ENCODE results near the gene ZNF219.

The ZNF219 gene

DNA sequence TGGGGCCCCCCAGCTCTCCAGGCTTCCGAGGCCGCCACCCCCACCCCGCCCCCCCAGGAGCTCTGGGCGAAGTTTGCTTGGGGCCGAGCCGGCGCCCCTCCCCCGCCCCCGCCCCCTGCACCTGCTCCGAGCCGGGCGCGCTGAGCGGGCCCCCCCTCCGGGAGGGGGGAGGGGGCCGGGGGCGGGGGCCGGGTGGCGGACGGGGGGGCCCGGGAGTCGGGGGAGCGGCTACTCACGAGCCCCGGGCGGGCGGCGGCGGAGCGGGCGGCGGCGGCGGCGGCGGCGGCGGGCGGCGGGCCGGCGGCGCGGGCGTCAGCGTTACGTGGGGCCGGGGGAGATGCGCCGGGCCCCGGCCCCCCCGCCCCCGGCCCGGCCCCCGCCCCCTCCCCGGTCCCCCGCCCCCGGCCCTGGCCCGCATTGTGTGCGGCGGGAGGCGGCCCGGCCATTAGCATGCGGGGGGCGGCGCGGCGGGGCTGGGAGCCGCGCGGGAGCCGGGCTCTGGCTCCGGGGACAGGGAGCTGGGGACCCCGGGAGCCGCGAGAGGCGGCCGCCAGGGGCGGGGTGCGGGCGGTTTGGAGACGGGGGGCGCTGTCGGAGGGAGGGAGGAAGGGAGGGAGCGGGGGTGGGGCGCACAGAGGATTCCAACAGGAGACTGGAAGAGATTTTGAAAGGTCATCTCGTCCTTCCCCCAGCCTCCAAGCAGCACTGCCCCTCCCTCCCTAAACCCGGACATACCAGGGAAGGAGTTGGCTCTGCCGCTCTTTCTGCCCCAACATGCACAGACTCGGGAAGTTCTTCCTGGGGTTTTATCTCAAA lies at the start of gene ZNF219:
TSS of gene ZNF219 (minus strand) at position 580 of the 816 bp plus-strand sequence. CDS start 5,064 bp downstream, outside the sequence.
- DNase-seq (ENCODE audit: low read depth, low spot score): peak; percentile 30
- in situ Hi-C loops (cut with HindIII; ENCODE audit: low sequenced_read_pairs): no loop called here
- peak within 1 kb of the TSS; percentile 58 for H3K4me3 ChIP-seq (ENCODE audit: low read depth, low read length)
- TF ChIP-seq, protein P1, sequence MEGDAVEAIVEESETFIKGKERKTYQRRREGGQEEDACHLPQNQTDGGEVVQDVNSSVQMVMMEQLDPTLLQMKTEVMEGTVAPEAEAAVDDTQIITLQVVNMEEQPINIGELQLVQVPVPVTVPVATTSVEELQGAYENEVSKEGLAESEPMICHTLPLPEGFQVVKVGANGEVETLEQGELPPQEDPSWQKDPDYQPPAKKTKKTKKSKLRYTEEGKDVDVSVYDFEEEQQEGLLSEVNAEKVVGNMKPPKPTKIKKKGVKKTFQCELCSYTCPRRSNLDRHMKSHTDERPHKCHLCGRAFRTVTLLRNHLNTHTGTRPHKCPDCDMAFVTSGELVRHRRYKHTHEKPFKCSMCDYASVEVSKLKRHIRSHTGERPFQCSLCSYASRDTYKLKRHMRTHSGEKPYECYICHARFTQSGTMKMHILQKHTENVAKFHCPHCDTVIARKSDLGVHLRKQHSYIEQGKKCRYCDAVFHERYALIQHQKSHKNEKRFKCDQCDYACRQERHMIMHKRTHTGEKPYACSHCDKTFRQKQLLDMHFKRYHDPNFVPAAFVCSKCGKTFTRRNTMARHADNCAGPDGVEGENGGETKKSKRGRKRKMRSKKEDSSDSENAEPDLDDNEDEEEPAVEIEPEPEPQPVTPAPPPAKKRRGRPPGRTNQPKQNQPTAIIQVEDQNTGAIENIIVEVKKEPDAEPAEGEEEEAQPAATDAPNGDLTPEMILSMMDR (IDR thresholded peaks at IDR 0.05; ENCODE audit: low read depth, low read length): no peak

DNA sequence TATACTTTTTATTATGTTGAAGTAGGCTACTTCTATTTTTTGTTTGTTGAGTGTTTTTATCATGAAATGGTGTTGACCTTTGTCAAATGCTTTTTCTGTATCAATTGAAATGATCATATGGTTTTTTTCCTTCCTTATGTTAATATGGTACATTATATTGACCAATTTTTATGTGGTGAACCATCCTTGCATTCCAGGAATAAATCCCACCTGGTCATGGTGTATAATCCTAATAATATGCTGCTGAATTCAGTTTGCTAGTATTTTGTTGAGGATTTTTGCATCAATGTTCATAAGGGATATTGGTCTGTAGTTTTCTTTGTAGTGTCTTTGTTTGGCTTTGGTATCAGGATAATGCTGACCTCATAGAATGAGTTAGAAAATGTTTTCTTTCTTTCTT lies 47.0 kb upstream of the ZNF219 start:
- in situ Hi-C loops (cut with HindIII; ENCODE audit: low sequenced_read_pairs): no loop called here
- no peak for DNase-seq (ENCODE audit: low read depth, low spot score)
- TF ChIP-seq, protein P1 (IDR thresholded peaks at IDR 0.05; ENCODE audit: low read depth, low read length): no peak
- no peak overlapping the region for H3K4me3 ChIP-seq (ENCODE audit: low read depth, low read length)

DNA sequence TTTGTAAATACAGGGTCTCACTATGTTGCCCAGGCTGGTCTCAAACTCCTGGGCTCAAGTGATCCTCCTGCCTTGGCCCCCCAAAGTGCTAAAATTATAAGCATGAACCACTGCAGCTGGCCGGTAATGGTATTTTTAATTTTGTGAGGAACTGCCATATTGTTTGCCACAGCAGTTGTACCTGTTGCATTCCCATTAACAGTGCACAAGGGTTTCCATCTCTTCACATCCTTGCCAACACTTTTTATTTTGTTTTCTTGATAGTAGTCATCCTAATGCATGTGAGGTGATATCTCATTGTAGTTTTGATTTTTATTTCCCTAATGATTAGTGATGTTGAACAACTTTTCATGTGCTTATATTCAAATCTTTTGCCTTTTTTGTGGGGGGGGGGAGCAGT lies 43.9 kb upstream of the ZNF219 start:
- no peak for DNase-seq (ENCODE audit: low read depth, low spot score)
- no peak overlapping the region for H3K4me3 ChIP-seq (ENCODE audit: low read depth, low read length)
- TF ChIP-seq, protein P1 (IDR thresholded peaks at IDR 0.05; ENCODE audit: low read depth, low read length): no peak
- in situ Hi-C loops (cut with HindIII; ENCODE audit: low sequenced_read_pairs): no loop called here

DNA sequence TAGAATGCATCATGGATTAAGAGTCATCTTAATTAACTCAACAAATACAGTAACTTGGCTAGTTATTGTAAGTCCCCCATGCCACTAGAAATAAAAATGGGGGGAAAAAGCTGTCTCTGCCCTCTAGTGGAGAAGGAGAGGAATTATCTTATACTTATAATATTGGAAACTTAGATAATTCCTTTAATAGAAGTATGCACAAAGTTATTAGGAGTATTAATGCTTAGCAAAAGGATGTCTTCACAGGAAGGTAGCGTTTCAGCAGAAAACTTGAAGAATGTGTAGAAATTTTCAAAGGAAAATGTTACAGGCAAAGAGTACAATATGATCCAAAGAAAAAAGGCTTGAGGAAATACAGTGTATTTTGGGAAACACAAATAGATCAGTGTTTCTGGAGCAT lies 37.6 kb upstream of the ZNF219 start:
- in situ Hi-C loops (cut with HindIII; ENCODE audit: low sequenced_read_pairs): no loop called here
- no peak overlapping the region for H3K4me3 ChIP-seq (ENCODE audit: low read depth, low read length)
- TF ChIP-seq, protein P1 (IDR thresholded peaks at IDR 0.05; ENCODE audit: low read depth, low read length): peak; percentile 67
- DNase-seq (ENCODE audit: low read depth, low spot score): peak; percentile 11

DNA sequence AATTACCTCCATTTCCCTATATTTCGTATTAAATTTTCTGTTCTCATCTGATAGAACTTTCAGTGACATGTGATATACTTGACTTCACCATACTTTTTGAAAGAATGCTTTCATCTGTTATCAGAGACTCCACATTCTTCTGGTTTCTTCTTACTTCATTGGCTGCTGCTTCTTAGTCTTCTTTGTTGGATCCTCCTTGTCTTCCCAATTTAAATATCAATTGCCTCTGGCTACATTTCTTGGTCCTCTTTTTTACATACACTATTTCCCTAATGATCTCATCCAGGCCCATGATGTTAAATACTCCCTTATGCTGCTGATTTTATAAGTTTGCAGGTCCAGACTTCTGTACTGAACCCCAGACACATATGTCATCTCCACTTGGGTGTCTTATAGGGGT lies 35.4 kb upstream of the ZNF219 start:
- H3K4me3 ChIP-seq (ENCODE audit: low read depth, low read length): no peak overlapping the region
- no peak for DNase-seq (ENCODE audit: low read depth, low spot score)
- in situ Hi-C loops (cut with HindIII; ENCODE audit: low sequenced_read_pairs): no loop called here
- TF ChIP-seq, protein P1 (IDR thresholded peaks at IDR 0.05; ENCODE audit: low read depth, low read length): no peak

DNA sequence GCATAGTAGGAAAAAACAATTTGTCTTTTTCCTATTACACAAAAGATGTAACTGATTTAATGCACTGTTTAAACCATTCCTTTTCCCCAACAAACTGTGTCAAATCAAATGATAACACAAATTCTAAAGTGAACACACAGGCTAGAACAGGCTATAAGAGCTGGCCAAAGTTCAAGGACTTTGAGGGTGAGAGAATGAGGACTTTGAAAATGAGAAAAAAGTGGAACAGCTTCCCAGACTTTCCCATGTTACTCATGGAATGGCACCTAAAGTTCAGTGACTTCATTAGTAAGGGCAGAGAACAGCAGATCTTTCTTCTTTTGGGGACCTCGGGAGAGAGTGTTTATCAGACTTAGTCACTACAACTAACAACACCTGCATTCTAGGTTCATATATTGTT lies 25.0 kb upstream of the ZNF219 start:
- TF ChIP-seq, protein P1 (IDR thresholded peaks at IDR 0.05; ENCODE audit: low read depth, low read length): no peak
- H3K4me3 ChIP-seq (ENCODE audit: low read depth, low read length): no peak overlapping the region
- DNase-seq (ENCODE audit: low read depth, low spot score): no peak
- in situ Hi-C loops (cut with HindIII; ENCODE audit: low sequenced_read_pairs): no loop called here

Data from astrocyte of the spinal cord (primary cell).